Upper lobe of right lung (tissue), 1 donor: ENCODE measurements around the gene SIL1. TPM values are rescaled to one million over a fixed set of nuclear protein-coding genes. Genes with fewer than 3 reads are reported as not detected.

Experiments
- ATAC-seq: fragments of 200-7000 bp; cut with Tn5 transposase; one replicate; pipeline ENCODE4 v1.9.1; 2020; ENCODE audit warnings: mild to moderate bottlenecking, moderate library complexity
- DNase-seq: peaks from one replicate; pipeline ENCODE4 v3.0.0-alpha.2; 2020
- H3K27ac ChIP-seq: fragments of 200-600 bp; one replicate; pipeline ENCODE4 v1.8.0; 2022
- H3K27me3 ChIP-seq: fragments of 200-600 bp; one replicate; pipeline ENCODE4 v1.8.0; 2022; ENCODE audit warnings: mild to moderate bottlenecking
- H3K36me3 ChIP-seq: fragments of 200-600 bp; one replicate; pipeline ENCODE4 v1.8.0; 2022
- H3K4me1 ChIP-seq: fragments of 200-600 bp; one replicate; pipeline ENCODE4 v1.8.0; 2022
- H3K4me3 ChIP-seq: fragments of 200-600 bp; one replicate; pipeline ENCODE4 v1.8.0; 2022; ENCODE audit warnings: mild to moderate bottlenecking
- H3K9me3 ChIP-seq: fragments of 200-600 bp; one replicate; pipeline ENCODE4 v1.8.0; 2022
- intact Hi-C: fragments of 100-400 bp; cut with DNase I; formaldehyde crosslinking; loops from one replicate; pipeline ENCODE4 v1.11.0; 2022
- total RNA-seq: library from RNA; stranded (reverse); fragmentation: NEBNext Ultra II Directional; extraction: Animal tissue kit (Norgen Biotek cat#: 25700); gene quantifications from one replicate; pipeline ENCODE4 v1.2.1, GENCODE V29; 2021
- TF ChIP-seq, protein P1 (sequence below): fragments of 200-600 bp; IDR thresholded peaks from one replicate; pipeline ENCODE4 v1.8.0; 2022; ENCODE audit warnings: antibody characterized with exemption
- donor health status: DM: no; HTN: yes; CAD: no; lungs with severe emphysema.

The SIL1 gene
- total RNA-seq, 1 donor from 2014 or later = 56.9 TPM

- no peak for ATAC-seq
- intact Hi-C loops = no loop called here
- TF ChIP-seq, protein P1, sequence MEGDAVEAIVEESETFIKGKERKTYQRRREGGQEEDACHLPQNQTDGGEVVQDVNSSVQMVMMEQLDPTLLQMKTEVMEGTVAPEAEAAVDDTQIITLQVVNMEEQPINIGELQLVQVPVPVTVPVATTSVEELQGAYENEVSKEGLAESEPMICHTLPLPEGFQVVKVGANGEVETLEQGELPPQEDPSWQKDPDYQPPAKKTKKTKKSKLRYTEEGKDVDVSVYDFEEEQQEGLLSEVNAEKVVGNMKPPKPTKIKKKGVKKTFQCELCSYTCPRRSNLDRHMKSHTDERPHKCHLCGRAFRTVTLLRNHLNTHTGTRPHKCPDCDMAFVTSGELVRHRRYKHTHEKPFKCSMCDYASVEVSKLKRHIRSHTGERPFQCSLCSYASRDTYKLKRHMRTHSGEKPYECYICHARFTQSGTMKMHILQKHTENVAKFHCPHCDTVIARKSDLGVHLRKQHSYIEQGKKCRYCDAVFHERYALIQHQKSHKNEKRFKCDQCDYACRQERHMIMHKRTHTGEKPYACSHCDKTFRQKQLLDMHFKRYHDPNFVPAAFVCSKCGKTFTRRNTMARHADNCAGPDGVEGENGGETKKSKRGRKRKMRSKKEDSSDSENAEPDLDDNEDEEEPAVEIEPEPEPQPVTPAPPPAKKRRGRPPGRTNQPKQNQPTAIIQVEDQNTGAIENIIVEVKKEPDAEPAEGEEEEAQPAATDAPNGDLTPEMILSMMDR = no peak
- no peak for DNase-seq
- Histone ChIP-seq H3K36me3 (no peaks in the 10 kb centered on the region), H3K27me3 (no peaks in the 10 kb centered on the region), H3K27ac (no peak overlapping the region), H3K4me3 (no peak overlapping the region), H3K4me1 (no peaks in the 10 kb centered on the region), H3K9me3 (no peaks in the 10 kb centered on the region)
Observed at GRCh38 chr5:138986186-138986800, 211.9 kb downstream of the SIL1 start.

GRCh38 chr5:138985683-138986082, 212.5 kb downstream of the SIL1 start:
- H3K27me3 ChIP-seq = no peaks in the 10 kb centered on the region
- no peaks in the 10 kb centered on the region for H3K36me3 ChIP-seq
- no peak overlapping the region for H3K27ac ChIP-seq
- DNase-seq = no peak
- H3K4me1 ChIP-seq = no peaks in the 10 kb centered on the region
- TF ChIP-seq, protein P1 = no peak
- intact Hi-C loops = no loop called here
- H3K9me3 ChIP-seq = no peaks in the 10 kb centered on the region
- peak; percentile 34 for ATAC-seq
- no peak overlapping the region for H3K4me3 ChIP-seq

- intact Hi-C loops = no loop called here
Observed at GRCh38 chr5:138985256-138985655, 212.9 kb downstream of the SIL1 start.

DNA sequence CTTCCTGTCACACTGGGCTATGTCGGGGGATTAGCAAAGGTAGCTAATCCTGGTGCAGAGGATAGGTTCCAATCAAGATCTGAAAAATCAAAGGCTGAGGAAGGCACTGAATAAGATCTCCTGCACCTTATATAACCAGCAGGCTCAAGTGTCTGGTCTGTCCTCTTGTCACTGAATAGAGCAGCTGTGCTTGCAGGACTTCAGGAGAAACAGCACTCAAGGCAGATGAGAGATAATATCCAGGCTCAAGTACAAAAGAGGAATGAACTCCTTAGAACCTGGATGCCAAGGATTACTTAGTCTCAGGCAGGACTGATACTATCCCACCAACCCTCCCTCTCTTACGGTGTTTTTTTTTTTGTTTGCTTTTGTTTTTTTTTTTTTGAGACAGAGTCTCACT, 214.2 kb downstream of the SIL1 start:
- DNase-seq (no peak), ATAC-seq (no peak)
- Histone ChIP-seq H3K27me3 (no peaks in the 10 kb centered on the region), H3K27ac (no peak overlapping the region), H3K4me1 (no peaks in the 10 kb centered on the region), H3K4me3 (no peak overlapping the region), H3K9me3 (no peaks in the 10 kb centered on the region), H3K36me3 (no peaks in the 10 kb centered on the region)
- TF ChIP-seq, protein P1 = no peak
- intact Hi-C loops = no loop called here

More at GRCh38 chr5:138985256-138985655, 212.9 kb downstream of the SIL1 start:
- TF ChIP-seq, protein P1 = no peak
- H3K36me3 ChIP-seq = no peaks in the 10 kb centered on the region
- no peak overlapping the region for H3K27ac ChIP-seq
- DNase-seq (no peak), ATAC-seq (no peak)
- H3K4me3 ChIP-seq = no peak overlapping the region
- H3K4me1 ChIP-seq = no peaks in the 10 kb centered on the region
- no peaks in the 10 kb centered on the region for H3K27me3 ChIP-seq
- no peaks in the 10 kb centered on the region for H3K9me3 ChIP-seq

DNA sequence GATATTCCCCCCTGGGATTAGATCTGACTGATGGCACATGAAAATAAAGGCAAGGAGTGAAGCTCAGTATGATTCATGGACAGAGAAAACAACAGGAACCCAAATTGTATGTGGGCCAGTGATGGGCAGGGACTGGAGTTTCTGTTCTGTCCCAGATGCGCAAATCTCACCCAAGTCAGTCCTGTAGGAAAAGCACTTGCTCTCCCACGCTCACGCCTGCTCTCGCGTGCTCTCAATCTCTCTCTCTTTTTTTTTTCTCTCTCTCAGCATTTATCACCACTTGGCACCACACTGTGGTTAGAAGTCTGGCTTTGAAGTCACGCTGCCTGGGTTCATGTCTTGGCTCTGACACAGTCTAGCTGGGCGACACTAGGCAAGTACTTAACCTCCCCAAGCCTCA, 216.6 kb downstream of the SIL1 start:
- TF ChIP-seq, protein P1 = no peak
- Histone ChIP-seq H3K36me3 (no peaks in the 10 kb centered on the region), H3K9me3 (no peaks in the 10 kb centered on the region), H3K4me3 (no peak overlapping the region), H3K27me3 (no peaks in the 10 kb centered on the region), H3K27ac (no peak overlapping the region), H3K4me1 (no peaks in the 10 kb centered on the region)
- intact Hi-C loops = no loop called here
- DNase-seq (no peak), ATAC-seq (no peak)

DNA sequence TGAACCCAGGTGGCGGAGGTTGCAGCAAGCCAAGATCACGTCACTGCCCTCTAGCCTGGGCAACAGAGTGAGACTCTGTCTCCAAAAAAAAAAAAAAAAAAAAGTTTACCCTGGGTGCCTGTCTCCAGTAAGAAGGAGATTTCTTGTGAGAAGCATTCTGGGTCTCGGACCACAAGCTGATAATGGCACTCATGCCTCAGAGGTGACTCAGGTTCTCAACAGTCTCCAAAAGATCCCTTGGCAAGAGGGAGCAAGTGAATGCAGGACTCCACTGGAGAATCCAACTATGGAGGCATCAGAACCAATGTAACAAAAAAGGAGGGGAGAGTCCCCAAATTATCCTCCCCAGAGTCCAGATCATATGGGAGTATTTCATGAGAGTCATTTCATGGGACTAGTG, 217.0 kb downstream of the SIL1 start:
- Histone ChIP-seq H3K36me3 (no peaks in the 10 kb centered on the region), H3K4me1 (no peaks in the 10 kb centered on the region), H3K9me3 (no peaks in the 10 kb centered on the region), H3K27ac (no peak overlapping the region), H3K4me3 (no peak overlapping the region), H3K27me3 (no peaks in the 10 kb centered on the region)
- TF ChIP-seq, protein P1 = no peak
- no peak for DNase-seq
- intact Hi-C loops = no loop called here
- no peak for ATAC-seq
